AG04450 (cell line): ENCODE measurements around the gene CD34. TPM values are rescaled to one million over a fixed set of nuclear protein-coding genes. Genes with fewer than 3 reads are reported as not detected.

Experiments used
- CTCF ChIA-PET: fragments of 300-600, 350-600 bp; formaldehyde crosslinking; extraction: SDS; loops from one replicate; lab custom pipeline; 2022; ENCODE audit warnings: antibody characterized with exemption, inconsistent platforms; lab: Charles Lee
- POLR2A ChIA-PET: fragments of 350-600 bp; formaldehyde crosslinking; extraction: SDS; loops from one replicate; lab custom pipeline; 2021; ENCODE audit warnings: antibody characterized with exemption, inconsistent platforms; lab: Yijun Ruan, JAX
- DNase-seq: peaks from one replicate; pipeline ENCODE4 v3.0.0-alpha.2; 2011; ENCODE audit warnings: low read depth, low spot score
- H3K27ac ChIP-seq: one replicate; pipeline ENCODE4 v1.5.1; 2012; ENCODE audit warnings: low read depth, low read length, control low read depth
- H3K27me3 ChIP-seq: one replicate; pipeline ENCODE4 v1.6.0; 2012; ENCODE audit warnings: low read length; ENCODE audit not compliant: control insufficient read depth, insufficient read depth
- H3K4me3 ChIP-seq: 2 replicates; pipeline ENCODE4 v1.5.1; 2011; ENCODE audit warnings: mild to moderate bottlenecking, low read depth, low read length, control low read depth
- H3K9me3 ChIP-seq: 2 replicates; pipeline ENCODE4 v1.5.1; 2012; ENCODE audit warnings: low read length; ENCODE audit not compliant: control insufficient read depth, insufficient read depth
- polyA plus RNA-seq: library from polyadenylated mRNA; depleted of rRNA; stranded (reverse); fragments of >200 nt; gene quantifications from 2 replicates; pipeline ENCODE4 v1.2.3, GENCODE V29; 2011
- TF ChIP-seq, protein P1 (sequence below): IDR thresholded peaks from 2 replicates; pipeline ENCODE4 v1.5.1; 2011; ENCODE audit warnings: low read depth, low read length, control low read depth, inconsistent platforms

CD34 gene
- polyA plus RNA-seq, 1 experiment = 0.14 TPM

DNA sequence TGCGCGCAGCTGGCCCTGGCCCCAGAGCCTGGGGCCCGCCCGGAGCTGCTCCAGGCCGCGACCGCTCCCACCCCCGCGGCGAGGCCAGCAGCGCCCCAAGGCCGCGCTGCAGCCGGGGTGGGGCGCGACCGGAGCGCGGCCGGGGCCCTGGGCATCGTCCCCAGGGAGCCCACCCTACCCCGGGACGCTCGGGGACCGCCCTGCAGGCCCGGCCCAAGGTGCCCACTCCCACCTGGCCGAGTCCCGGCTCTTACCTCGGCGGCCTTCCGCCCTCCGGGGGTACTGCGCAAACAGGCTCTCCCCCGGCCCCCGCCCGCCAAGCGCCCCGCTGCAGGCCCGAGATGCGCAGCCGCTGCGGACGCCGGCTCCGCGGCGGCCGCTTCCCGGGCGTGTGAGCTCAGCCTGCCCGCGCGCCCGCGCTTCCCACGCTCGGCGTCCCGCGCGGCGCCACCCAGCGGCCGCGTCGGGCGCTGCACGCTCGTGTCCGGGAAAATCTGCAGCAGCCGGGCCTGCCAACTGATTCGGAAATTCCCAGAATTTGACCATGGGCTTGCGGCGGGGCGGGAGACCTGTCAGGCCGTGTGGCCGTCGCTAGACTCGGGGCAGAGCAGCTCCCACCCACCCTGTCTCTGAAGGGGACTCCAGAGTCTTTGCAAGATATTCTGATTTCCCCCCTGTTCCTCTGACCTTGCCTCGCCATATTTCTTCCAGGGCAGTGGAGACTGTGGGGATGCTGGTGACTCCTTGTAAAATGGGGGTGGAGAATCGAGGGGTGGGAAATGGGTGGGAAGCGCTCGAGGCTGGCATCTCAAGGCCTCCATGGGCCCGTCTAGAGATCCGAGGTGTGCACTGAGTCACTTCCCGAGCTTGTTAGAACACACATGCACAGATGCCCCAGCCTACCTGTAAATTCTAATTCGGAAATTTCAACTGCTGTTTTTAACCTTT is 41.9 kb downstream of the CD34 start:
- H3K9me3 ChIP-seq = no peaks in the 10 kb centered on the region
- H3K27me3 ChIP-seq = no peaks in the 10 kb centered on the region
- ChIA-PET CTCF (interaction anchor here (0.6 to 10.9 kb wide), 36 partner anchors 9 to 376 kb away, joined by 3 to 247 read pairs (median 5); no protein-coding TSS in a partner anchor), POLR2A (interaction anchor here (0.7 to 2.4 kb wide), 4 partner anchors 21 to 549 kb away, joined by 3 to 8 read pairs (median 4); no protein-coding TSS in a partner anchor)
- no peak for DNase-seq
- no peak overlapping the region for H3K27ac ChIP-seq
- H3K4me3 ChIP-seq = peak overlapping the region; percentile 71
- TF ChIP-seq, protein P1, sequence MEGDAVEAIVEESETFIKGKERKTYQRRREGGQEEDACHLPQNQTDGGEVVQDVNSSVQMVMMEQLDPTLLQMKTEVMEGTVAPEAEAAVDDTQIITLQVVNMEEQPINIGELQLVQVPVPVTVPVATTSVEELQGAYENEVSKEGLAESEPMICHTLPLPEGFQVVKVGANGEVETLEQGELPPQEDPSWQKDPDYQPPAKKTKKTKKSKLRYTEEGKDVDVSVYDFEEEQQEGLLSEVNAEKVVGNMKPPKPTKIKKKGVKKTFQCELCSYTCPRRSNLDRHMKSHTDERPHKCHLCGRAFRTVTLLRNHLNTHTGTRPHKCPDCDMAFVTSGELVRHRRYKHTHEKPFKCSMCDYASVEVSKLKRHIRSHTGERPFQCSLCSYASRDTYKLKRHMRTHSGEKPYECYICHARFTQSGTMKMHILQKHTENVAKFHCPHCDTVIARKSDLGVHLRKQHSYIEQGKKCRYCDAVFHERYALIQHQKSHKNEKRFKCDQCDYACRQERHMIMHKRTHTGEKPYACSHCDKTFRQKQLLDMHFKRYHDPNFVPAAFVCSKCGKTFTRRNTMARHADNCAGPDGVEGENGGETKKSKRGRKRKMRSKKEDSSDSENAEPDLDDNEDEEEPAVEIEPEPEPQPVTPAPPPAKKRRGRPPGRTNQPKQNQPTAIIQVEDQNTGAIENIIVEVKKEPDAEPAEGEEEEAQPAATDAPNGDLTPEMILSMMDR = peak; percentile 65

DNA sequence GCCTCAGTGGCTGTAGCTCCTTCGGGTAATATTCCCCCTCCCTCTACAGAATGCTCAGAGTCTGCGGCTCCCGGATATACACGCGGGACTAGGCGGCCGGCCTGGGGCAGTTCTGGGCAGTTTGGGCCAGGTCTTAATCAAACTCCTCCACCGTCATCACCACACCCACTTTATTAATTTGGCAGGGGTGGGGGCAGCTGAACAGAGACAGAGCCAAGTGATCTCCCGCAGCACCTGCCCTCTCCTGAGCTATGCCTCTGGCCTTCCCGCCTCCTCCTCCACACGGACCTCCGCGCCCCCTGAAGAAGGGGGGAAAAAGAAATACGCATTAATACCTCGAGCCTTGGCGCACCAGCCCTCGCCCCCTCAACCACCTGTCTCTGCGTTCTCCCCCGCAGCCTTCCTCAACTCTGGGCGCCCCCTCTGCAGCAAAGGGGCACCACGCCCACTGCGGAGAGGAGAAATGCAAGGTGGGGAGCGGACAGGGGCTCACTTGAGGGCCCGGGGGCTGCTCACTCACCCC is 42.6 kb downstream of the CD34 start:
- Histone ChIP-seq H3K27me3 (no peaks in the 10 kb centered on the region), H3K4me3 (peak overlapping the region; percentile 71), H3K27ac (no peak overlapping the region), H3K9me3 (no peaks in the 10 kb centered on the region)
- ChIA-PET POLR2A (interaction anchor here (1.0 to 2.4 kb wide), 4 partner anchors 20 to 116 kb away, joined by 3 to 8 read pairs (median 4); partner anchors contain the start of gene CD46), CTCF (interaction anchor here (0.6 to 10.9 kb wide), 34 partner anchors 9 to 377 kb away, joined by 3 to 247 read pairs (median 5); no protein-coding TSS in a partner anchor)
- TF ChIP-seq, protein P1 = no peak
- no peak for DNase-seq

DNA sequence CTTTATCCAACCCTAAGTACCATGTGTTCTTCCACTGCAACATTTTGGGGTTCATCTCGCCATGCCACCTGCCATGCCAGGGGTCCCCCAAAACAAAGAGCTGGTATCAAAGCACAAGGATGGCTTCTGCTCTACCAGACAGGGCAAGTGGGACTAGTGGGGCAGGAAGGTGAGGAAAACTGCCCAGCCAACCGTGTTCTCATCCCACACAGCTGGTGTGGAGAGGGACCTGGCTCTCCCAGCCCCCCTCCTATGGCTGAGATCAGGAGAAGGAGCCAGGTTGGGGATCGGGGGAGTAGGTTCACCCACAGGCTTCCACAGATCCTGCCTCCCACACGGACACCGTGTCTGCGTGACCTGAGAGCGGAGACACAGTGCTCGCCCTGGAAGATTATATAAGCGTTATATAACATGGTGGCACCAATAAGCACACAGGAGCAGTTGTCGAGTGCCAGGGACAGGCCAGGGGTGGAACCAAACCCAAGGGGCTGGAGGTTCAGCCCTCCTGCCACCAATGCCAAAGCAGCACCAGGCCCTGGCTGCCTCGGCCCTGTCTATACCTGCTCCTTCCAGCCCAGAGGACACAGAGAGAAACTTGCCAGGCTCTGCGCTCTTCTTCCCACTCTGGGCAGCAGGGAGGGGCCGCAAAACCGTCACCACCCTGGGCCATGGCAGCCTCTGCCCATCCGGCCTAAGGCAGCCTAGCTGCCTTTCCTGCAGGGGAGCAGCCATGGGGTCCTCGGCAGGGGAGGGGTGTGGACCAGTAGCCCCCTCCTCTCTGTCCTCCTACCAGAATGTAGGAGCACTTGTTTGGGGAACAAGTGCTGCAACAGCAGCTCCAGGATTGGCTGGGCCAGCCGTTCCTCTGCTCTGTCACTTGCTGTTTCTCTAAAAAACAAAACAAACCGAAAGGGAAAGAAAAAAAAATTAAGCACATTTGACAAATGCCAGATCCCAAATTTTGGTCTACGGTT is 43.5 kb downstream of the CD34 start:
- H3K27ac ChIP-seq = no peak overlapping the region
- peak overlapping the region; percentile 71 for H3K4me3 ChIP-seq
- POLR2A ChIA-PET = interaction anchor here (1.0 to 2.4 kb wide), 3 partner anchors 19 to 116 kb away, joined by 3 to 8 read pairs (median 3); partner anchors contain the start of gene CD46
- no peaks in the 10 kb centered on the region for H3K9me3 ChIP-seq
- no peaks in the 10 kb centered on the region for H3K27me3 ChIP-seq
- TF ChIP-seq, protein P1 = no peak
- DNase-seq = no peak
- CTCF ChIA-PET = interaction anchor here (0.6 to 10.9 kb wide), 11 partner anchors 17 to 371 kb away, joined by 3 to 247 read pairs (median 8); no protein-coding TSS in a partner anchor

DNA sequence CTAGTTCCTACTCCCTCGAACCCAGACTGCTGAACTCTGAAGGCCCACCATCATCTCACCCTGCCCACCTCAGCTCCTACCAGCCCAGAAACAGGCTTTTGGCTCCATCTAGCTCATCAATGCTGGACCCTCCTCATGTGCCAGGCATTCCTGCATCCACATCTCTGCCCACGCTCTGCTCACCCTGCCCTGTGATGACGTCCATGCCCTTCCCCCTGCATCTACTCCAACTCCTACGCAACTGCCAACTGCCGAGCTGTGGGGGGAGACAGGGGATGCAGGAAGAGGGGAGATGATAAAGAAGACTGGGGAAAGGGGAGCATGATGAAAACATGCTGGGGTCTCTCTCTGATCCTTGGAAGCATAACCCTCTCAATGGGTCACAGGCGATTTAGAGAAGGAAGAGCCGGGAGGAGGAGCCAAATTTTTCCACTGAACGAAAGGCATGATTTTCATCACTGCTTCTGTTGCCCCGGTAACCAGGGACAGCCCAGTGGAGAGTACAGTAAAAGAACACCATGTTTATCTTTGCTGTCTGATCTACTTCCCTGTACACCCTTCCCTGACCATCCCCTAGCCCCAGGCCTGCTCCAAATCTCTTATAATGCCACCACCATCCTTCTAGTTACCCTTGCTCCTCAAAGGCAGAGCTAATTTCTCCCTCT is 44.3 kb downstream of the CD34 start:
- CTCF ChIA-PET = interaction anchor here (1.7 to 10.9 kb wide), 4 partner anchors 18 to 69 kb away, joined by 5 to 247 read pairs (median 52); no protein-coding TSS in a partner anchor
- H3K27ac ChIP-seq = no peak overlapping the region

More for the DNA sequence above, 44.3 kb downstream of the CD34 start:
- TF ChIP-seq, protein P1 = no peak
- Histone ChIP-seq H3K4me3 (peak overlapping the region; percentile 22; the same call in 1 of the 2 replicates), H3K9me3 (no peaks in the 10 kb centered on the region), H3K27me3 (no peaks in the 10 kb centered on the region)
- POLR2A ChIA-PET = no interaction called here
- DNase-seq = no peak
